ACC112 (cell line): Measurements from ENCODE around the gene ABTB2.

ENCODE experiments used
- H2AFZ ChIP-seq: fragments of 200-600 bp; sonication (generic); one replicate; pipeline ENCODE4 v1.6.0; 2017; ENCODE audit warnings: antibody characterized with exemption, low read length; ENCODE audit not compliant: unreplicated experiment
- H3K27ac ChIP-seq: fragments of 200-600 bp; sonication (generic); 2 replicates; pipeline ENCODE4 v1.5.1; 2014; ENCODE audit warnings: low read depth, mild to moderate bottlenecking, antibody characterized with exemption, low read length, moderate library complexity
- H3K27me3 ChIP-seq: fragments of 200-600 bp; sonication (generic); 2 replicates; pipeline ENCODE4 v1.6.1; 2014; ENCODE audit warnings: mild to moderate bottlenecking, antibody characterized with exemption, low read length, moderate library complexity, mixed read lengths; ENCODE audit not compliant: insufficient read depth
- H3K36me3 ChIP-seq: fragments of 200-600 bp; sonication (generic); 2 replicates; pipeline ENCODE4 v1.6.1; 2016; ENCODE audit warnings: mild to moderate bottlenecking, antibody characterized with exemption, low read length, moderate library complexity, mixed read lengths; ENCODE audit not compliant: insufficient read depth
- H3K4me1 ChIP-seq: fragments of 200-600 bp; sonication (generic); one replicate; pipeline ENCODE4 v1.6.1; 2016; ENCODE audit warnings: low read length, mixed read lengths; ENCODE audit not compliant: insufficient read depth, unreplicated experiment, control insufficient read depth
- H3K4me3 ChIP-seq: fragments of 200-600 bp; sonication (generic); 2 replicates; pipeline ENCODE4 v1.5.1; 2014; ENCODE audit warnings: mild to moderate bottlenecking, low read depth, low read length
- H3K79me2 ChIP-seq: fragments of 200-600 bp; sonication (generic); one replicate; pipeline ENCODE4 v1.6.0; 2016; ENCODE audit warnings: low read length; ENCODE audit not compliant: control insufficient read depth, unreplicated experiment, insufficient read depth

Gene ABTB2

DNA sequence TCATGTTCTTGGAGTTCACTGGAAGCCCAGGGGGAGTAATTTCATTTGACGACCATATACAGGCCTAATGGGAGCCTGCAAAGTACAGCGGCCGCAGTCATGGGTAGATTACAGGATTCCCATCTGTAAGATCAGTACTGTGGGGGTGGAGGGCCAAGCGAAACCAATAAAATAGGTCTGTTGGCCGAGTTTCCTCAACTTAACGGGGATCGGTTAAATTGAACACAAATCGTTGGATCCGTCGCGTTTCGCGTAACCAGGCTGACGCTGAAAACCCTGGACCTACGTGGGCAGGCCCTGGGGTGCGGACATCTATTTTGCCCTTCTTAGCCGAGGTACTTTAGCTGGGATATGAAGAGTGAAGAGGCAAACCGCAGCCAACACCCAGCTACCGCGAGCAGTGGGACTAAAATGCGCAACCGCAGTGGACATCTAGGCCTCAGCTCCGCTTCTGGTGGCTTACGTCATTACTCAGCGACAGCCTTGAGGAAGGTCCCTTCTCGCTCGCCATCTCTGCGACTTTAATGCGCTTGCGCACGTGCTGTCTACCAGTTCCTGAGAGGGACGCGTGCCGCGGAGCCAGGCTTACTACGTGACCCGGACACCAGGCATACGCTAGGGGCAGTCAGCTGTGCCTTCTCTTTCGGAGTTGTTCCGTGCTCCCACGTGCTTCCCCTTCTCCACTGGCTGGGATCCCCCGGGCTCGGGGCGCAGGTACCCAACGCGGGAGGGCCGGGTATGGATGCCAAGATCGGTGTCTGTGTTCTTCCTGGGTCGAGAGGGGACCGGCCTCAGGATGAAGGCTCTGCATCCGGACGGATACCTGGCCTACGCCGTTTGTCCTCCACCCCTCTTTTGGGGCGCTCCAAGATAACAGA lies 252.5 kb downstream of the ABTB2 start, which contains the start of gene NAT10:
Gene NAT10, plus strand, starts transcription at position 551 of the 878 bp plus-strand sequence. CDS start 2,597 bp downstream, outside the sequence.
- H3K4me3 ChIP-seq, result peak within 1 kb of the TSS; percentile 88
- H3K27ac ChIP-seq, result peak within 1 kb of the TSS; percentile 78
- peak within 1 kb of the TSS; percentile 6 for H2AFZ ChIP-seq
- H3K4me1 ChIP-seq, result peaks cover 17% of the 10 kb centered on the region
- H3K79me2 ChIP-seq, result peaks cover 48% of the 10 kb centered on the region
- H3K36me3 ChIP-seq, result peaks cover 25% of the 10 kb centered on the region
- no peaks in the 10 kb centered on the region for H3K27me3 ChIP-seq

DNA sequence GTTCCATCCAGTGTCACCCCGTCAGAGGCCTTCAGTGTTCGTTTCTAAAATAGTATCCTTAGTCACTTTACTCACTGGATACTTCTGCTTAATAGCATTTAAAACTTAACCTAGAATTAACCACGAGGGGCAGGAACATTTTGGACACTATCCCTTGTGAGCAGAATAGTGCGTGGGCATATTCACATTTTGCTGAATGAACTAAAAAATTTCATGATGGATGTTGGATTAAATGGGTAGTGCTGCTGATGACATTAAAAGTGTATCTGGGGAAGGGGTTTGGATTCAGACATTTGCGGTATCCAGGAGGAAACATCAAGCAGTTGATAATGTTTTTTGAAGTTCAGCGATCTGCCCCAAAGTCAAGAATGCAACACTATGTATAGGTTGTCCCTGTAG lies 253.1 kb downstream of the ABTB2 start:
- Histone ChIP-seq H3K79me2 (peaks cover 42% of the 10 kb centered on the region), H3K36me3 (peaks cover 27% of the 10 kb centered on the region), H3K4me1 (peaks cover 17% of the 10 kb centered on the region), H2AFZ (no peak overlapping the region), H3K27ac (peak overlapping the region; percentile 78), H3K4me3 (peak overlapping the region; percentile 88), H3K27me3 (no peaks in the 10 kb centered on the region)
